ENCODE results near the gene SPDEF. TPM values are rescaled to one million over a fixed set of nuclear protein-coding genes. Genes with fewer than 3 reads are reported as not detected.

The SPDEF gene
- total and polyA plus RNA-seq, 2 donors (not counting 1 experiment from before 2014, with no cell fraction given): under 0.01 to 0.03 TPM

- DNase-seq (ENCODE audit: low read depth in 2 of 2): no peak
- H3K27me3 ChIP-seq (ENCODE audit: control insufficient read depth, insufficient read depth, low read length): peaks cover 28% of the 10 kb centered on the region
These were observed 38.7 kb downstream of the SPDEF start for GRCh38 chr6:34517461-34517881.

GRCh38 chr6:34516391-34517324 lies 39.5 kb downstream of the SPDEF start:
- Histone ChIP-seq H3K79me2 (ENCODE audit: control insufficient read depth, insufficient read depth, low read length) (no peaks in the 10 kb centered on the region), H4K20me1 (ENCODE audit: control insufficient read depth, extremely low read depth, insufficient read depth, low read length) (no peaks in the 10 kb centered on the region), H2AFZ (ENCODE audit: low read length) (no peak overlapping the region), H3K27me3 (ENCODE audit: control insufficient read depth, insufficient read depth, low read length) (peaks cover 28% of the 10 kb centered on the region), H3K9me3 (ENCODE audit: control insufficient read depth, insufficient read depth, low read depth, low read length) (no peaks in the 10 kb centered on the region), H3K4me3 (replicated peaks in 1 of 4; ENCODE audit: control extremely low read depth in 1 of 4, insufficient read depth in 1 of 4, low read depth in 3 of 4, low read length in 4 of 4) (no peak overlapping the region), H3K9ac (ENCODE audit: insufficient read depth, low read length) (no peak overlapping the region), H3K36me3 (ENCODE audit: control insufficient read depth, insufficient read depth, low read length) (no peaks in the 10 kb centered on the region), H3K27ac (ENCODE audit: insufficient read depth, low read length) (no peak overlapping the region), H3K4me2 (ENCODE audit: extremely low read depth, insufficient read depth, low read length) (no peak overlapping the region), H3K4me1 (ENCODE audit: control insufficient read depth, extremely low read depth, insufficient read depth, low read length) (no peaks in the 10 kb centered on the region)
- TF ChIP-seq EZH2 (IDR thresholded peaks at IDR 0.05; ENCODE audit: low read length, missing control alignments): no peak
- TF ChIP-seq CTCF (conservative IDR thresholded peaks at IDR 0.05 in 1 of 2, IDR thresholded peaks at IDR 0.05 in 1 of 2; ENCODE audit: low read depth in 1 of 2, low read length in 2 of 2): no peak
- DNase-seq (ENCODE audit: low read depth in 2 of 2): no peak

More at GRCh38 chr6:34517461-34517881, 38.7 kb downstream of the SPDEF start:
- Histone ChIP-seq H3K4me1 (ENCODE audit: control insufficient read depth, extremely low read depth, insufficient read depth, low read length) (no peaks in the 10 kb centered on the region), H3K79me2 (ENCODE audit: control insufficient read depth, insufficient read depth, low read length) (no peaks in the 10 kb centered on the region), H3K36me3 (ENCODE audit: control insufficient read depth, insufficient read depth, low read length) (no peaks in the 10 kb centered on the region), H3K4me3 (replicated peaks in 1 of 4; ENCODE audit: control extremely low read depth in 1 of 4, insufficient read depth in 1 of 4, low read depth in 3 of 4, low read length in 4 of 4) (no peak overlapping the region), H2AFZ (ENCODE audit: low read length) (no peak overlapping the region), H3K27ac (ENCODE audit: insufficient read depth, low read length) (no peak overlapping the region), H3K4me2 (ENCODE audit: extremely low read depth, insufficient read depth, low read length) (no peak overlapping the region), H3K9ac (ENCODE audit: insufficient read depth, low read length) (no peak overlapping the region), H3K9me3 (ENCODE audit: control insufficient read depth, insufficient read depth, low read depth, low read length) (no peaks in the 10 kb centered on the region), H4K20me1 (ENCODE audit: control insufficient read depth, extremely low read depth, insufficient read depth, low read length) (no peaks in the 10 kb centered on the region)
- no peak for TF ChIP-seq EZH2 (IDR thresholded peaks at IDR 0.05; ENCODE audit: low read length, missing control alignments)
- no peak for TF ChIP-seq CTCF (conservative IDR thresholded peaks at IDR 0.05 in 1 of 2, IDR thresholded peaks at IDR 0.05 in 1 of 2; ENCODE audit: low read depth in 1 of 2, low read length in 2 of 2)

DNA sequence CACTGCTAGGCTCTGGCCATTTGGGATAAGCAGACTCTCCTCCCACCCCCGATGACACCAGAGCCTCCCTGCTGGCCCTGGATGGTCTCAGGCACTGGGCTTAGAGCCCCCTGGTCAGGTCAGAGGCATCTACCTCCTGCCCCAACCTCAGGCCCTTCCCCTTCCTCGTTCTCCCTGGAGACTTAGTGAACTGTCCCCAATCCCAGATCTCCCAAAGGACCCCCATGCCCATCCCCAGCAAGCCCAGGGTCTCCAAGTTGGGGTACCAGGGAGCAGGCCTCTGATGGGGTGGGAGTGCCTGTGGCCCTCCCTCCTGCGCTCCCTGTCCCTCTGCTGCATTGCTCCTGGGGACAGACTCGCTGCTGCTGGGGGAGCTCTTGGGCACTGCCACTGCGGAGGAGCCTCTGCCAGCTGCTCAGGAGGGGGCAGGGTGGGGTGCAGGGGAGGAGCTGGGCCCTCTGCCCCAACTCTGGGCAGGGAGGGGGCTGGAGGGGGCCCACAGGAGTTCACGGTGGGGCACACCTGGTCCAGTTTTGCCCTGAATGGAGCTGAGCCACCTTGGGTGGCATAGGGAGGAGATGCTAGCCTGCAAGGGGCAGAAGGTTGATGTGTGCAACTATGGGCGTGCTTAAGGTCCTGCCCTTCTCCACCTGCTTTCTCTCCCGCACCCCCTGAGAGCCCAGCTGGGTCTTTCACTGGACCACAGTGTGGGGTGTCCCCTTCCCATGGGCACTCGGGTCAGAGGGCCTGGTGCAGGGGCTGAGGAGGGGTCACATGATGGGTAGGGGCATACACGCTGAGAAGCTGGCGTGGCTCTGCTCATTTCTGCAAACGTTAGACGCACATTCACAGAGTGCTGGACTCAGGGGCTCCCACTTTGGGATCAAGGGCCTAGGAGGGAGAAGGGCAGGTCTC lies 40.4 kb downstream of the SPDEF start:
- Histone ChIP-seq H3K27ac (ENCODE audit: insufficient read depth, low read length) (no peak overlapping the region), H3K9me3 (ENCODE audit: control insufficient read depth, insufficient read depth, low read depth, low read length) (no peaks in the 10 kb centered on the region), H3K36me3 (ENCODE audit: control insufficient read depth, insufficient read depth, low read length) (no peaks in the 10 kb centered on the region), H3K4me2 (ENCODE audit: extremely low read depth, insufficient read depth, low read length) (no peak overlapping the region), H2AFZ (ENCODE audit: low read length) (no peak overlapping the region), H3K27me3 (ENCODE audit: control insufficient read depth, insufficient read depth, low read length) (peaks cover 28% of the 10 kb centered on the region), H4K20me1 (ENCODE audit: control insufficient read depth, extremely low read depth, insufficient read depth, low read length) (no peaks in the 10 kb centered on the region), H3K4me3 (replicated peaks in 1 of 4; ENCODE audit: control extremely low read depth in 1 of 4, insufficient read depth in 1 of 4, low read depth in 3 of 4, low read length in 4 of 4) (no peak overlapping the region), H3K4me1 (ENCODE audit: control insufficient read depth, extremely low read depth, insufficient read depth, low read length) (no peaks in the 10 kb centered on the region), H3K9ac (ENCODE audit: insufficient read depth, low read length) (no peak overlapping the region), H3K79me2 (ENCODE audit: control insufficient read depth, insufficient read depth, low read length) (no peaks in the 10 kb centered on the region)
- DNase-seq (ENCODE audit: low read depth in 2 of 2): no peak
- no peak for TF ChIP-seq CTCF (conservative IDR thresholded peaks at IDR 0.05 in 1 of 2, IDR thresholded peaks at IDR 0.05 in 1 of 2; ENCODE audit: low read depth in 1 of 2, low read length in 2 of 2)
- no peak for TF ChIP-seq EZH2 (IDR thresholded peaks at IDR 0.05; ENCODE audit: low read length, missing control alignments)

Data from fibroblast of lung (primary cell).